ENCODE measurements around the gene FAM170B.

Gene FAM170B

DNA sequence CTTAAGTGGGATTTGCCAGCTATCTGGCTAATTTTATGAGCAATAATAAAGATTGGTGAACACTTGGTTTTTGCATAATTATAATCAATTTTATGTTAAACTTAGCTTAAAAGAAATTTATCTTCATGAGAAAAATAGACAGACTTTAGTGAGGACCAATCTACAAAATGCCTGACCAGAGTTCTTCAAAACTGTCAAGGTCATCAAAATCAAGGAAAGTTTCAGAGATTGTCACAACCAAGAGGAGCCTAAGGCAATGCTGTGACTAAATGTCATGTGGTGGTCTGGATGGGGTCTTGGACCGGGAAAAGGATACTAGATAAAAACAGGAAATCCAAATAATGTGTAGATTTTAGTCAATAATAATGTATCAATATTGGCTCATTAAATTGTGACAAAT is 17.7 kb upstream of the FAM170B start:
- no peak for DNase-seq (ENCODE audit: low spot score)

- DNase-seq (ENCODE audit: low spot score), result no peak
Measured at GRCh38 chr10:49151025-49151445, 17.2 kb upstream of the FAM170B start.

- DNase-seq (ENCODE audit: low spot score), result no peak
Measured at GRCh38 chr10:49150426-49150825, 16.6 kb upstream of the FAM170B start.

DNA sequence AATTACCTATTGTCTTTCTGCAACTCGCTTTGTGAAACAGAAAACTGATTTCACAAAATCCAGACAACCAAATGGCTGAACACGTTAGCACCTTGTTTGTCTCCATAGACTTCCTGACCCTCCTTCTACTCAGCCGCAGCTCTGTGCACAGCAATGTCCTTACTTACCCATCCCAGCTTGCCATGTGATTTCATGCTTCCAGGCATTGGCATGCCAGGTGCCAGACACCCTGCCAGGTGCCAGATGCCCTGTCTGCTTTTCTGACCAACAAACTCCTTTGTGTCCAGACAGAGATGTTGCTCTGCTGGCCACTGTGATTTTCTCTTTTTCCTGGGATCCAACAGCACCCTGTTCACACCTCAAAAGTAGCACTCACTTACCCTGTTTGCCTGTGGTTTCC is 16.1 kb upstream of the FAM170B start:
- DNase-seq (ENCODE audit: low spot score), result no peak

DNA sequence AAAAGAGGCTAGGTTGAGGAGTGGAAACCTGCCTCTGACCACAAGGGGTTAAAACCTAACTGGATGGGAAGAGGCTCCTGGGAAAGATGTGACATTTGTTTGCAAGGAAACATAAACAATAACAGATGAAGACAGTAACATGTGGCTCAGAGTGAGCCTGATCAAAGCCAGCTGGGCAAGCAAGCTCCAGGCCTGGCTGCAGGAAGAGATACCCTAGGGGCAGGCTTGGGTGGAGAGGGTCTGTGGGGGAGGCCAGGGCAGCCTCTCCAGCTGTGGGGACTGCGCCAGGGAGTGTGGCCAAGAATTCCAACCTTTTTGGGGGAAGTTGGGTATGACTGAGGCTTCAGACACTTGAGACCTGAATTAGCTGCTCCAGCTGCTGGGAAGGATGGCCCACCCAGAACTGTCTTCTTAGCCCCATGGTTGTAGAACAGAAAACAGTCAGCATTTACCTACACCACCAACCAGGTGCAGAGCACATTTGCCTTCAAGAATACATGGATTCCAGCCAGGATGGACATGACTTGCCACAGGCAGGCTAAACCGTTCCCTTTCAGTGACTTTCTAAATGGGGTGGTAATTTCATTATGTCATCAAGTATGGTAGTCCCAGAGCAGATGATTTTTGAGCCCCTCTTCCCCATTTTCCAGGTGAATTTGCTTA is 10.4 kb upstream of the FAM170B start:
- DNase-seq (ENCODE audit: low spot score), result no peak

DNA sequence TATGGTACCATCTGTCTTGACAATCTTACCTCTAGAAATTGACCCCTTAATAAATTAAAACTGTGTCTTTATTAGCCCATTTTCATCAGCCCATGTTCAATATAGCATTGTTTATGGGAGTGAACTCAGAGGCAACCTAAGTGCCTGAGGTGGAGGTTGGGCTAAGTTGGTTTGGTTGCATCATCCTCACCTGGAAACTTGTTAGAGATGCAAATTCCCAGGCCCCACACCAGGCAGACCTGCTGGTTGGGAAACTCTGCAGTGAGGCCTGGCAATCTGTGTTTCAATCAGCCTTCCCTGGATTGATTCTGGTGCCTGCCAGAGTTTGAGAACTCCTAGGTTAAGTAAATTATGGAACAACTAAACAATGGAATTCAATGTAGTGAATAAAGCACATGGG is 9.4 kb upstream of the FAM170B start:
- DNase-seq (ENCODE audit: low spot score), result no peak

DNA sequence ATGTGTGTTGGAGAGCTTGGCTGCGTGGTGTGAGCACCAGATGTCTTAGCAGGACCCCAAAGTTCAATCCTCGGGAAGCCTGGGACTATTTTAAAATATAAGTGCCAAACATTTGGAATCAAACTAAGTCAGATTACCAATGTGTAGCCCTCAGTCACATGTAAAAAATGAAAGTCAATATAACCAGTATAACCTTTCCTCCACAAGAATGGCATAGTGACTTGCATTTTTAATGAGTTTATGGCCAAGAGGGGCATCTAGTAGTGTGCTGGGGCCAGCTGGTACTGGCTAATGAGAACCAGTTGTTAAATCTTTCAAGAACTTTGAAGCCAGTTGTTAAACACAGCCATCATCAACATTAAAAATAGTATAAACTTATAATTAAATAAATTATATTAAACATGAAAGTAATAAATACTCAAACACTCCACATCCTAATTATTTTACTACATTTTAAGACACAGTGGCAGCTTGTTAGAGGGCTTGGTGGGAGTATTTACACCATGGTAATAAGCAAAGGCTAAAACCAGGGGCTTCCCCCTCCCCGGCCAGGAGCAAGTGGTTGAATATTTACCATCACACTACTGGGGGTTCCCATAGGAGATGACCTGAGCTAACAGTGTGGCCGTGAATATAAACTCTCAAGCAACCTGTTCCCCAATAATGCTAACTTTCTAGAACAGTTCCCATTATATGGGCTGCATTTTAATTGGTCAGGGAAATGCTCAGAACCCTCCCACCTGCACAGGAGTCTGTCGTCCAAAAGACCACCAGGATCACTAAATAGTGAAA is 7.9 kb upstream of the FAM170B start:
- no peak for DNase-seq (ENCODE audit: low spot score)

GRCh38 chr10:49140304-49141177 is 6.7 kb upstream of the FAM170B start:
- DNase-seq (ENCODE audit: low spot score), result no peak

GRCh38 chr10:49139846-49140195 is 6.0 kb upstream of the FAM170B start:
- DNase-seq (ENCODE audit: low spot score), result no peak

GRCh38 chr10:49139028-49139845 is 5.4 kb upstream of the FAM170B start:
- no peak for DNase-seq (ENCODE audit: low spot score)

DNA sequence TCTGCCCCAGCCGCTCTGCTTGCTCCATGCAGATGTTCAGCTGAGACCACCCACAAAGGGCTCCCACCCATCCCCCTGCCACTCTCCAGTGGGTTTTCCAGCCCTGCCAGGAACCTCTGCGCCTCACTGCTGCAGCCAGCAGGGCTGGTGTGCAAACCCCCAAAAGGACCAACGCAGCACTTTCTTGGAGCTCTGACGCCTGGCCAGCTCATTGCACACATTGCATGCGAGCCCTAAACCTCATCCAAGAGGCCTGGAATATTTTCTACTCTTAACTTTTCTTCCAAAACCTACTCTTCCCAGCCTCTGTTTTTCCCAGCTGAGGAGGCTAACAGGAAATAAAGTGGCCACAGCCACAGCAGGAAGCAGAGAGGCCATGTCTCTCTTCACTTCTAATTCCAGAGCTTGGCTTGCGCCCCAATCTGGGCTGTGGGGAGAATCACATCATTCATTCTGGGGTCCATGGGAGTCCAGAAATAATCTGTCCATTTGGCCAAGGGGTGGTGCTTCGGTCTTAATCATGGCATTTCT is 4.6 kb upstream of the FAM170B start:
- no peak for DNase-seq (ENCODE audit: low spot score)

GRCh38 chr10:49136525-49136924 is 2.7 kb upstream of the FAM170B start:
- DNase-seq (ENCODE audit: low spot score), result no peak

- peak; percentile 66 for DNase-seq (ENCODE audit: low spot score)
Measured at GRCh38 chr10:49135575-49136313, 1.9 kb upstream of the FAM170B start.

DNA sequence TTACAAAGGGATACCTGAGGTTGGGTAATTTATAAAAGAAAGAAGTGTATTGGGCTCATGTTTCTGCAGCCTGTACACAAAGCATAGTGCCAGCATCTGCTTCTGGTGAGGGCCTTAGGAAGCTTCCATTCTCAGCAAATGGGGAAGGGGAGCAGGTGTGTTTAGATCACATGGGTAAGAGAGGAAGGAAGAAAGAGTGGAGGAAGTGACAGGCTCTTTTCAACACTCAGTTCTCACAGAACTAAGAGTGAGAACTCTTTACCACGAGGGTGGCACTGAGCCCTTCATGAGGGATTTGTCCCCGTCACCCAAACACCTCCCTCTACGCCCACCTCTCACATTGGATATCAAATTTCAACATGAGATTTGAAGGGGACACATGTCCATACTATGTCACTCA is 506 bp upstream of the FAM170B start:
- no peak for DNase-seq (ENCODE audit: low spot score)

DNA sequence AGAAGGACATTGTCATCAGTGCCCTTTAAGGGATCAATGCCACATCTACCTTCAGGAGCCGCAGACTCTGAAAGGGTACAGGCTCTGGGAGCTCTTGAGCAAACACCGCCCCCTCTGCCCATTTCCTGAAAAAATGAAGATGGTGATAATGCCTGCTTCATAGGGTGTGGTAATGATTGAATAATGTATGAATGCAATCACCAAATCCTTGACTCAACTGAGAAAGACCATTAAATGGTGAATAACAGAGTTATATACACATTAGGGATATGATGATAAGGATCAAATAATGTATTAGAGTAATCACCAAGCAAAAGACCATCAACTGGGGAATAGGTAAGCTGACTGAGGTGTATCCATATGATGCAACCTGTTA is 1.5 kb downstream of the FAM170B start:
- DNase-seq (ENCODE audit: low spot score), result no peak

GRCh38 chr10:49131507-49132361 is 2.1 kb downstream of the FAM170B start:
- DNase-seq (ENCODE audit: low spot score), result no peak

- no peak for DNase-seq (ENCODE audit: low spot score)
Measured at GRCh38 chr10:49129376-49129775, 4.4 kb downstream of the FAM170B start.

DNA sequence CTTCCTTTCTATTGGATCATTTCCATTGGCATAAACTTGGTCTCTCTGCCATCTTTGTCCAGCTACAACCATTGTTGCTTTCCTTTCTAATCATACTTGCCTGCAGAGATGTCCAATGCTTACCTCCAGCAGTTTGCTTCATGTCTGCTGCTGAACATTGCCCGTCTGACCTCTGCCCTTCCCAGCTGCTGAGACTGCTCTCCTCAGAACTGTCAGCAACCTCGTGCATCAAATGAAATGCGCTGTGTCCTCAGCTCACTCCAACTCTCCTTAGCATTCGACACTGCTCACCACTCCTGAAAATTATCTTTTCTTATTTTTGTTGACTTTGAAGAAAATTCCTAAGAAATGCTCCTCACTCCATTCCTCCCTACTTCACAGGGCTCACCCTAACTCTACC is 5.0 kb downstream of the FAM170B start:
- DNase-seq (ENCODE audit: low spot score), result no peak

- DNase-seq (ENCODE audit: low spot score), result no peak
Measured at GRCh38 chr10:49123981-49124950, 9.6 kb downstream of the FAM170B start.

Data from germinal center (tissue), 1 donor.